Sigmoid colon (tissue), 7 donors: ENCODE data around the gene PDGFD. TPM values are rescaled to one million over a fixed set of nuclear protein-coding genes. Genes with fewer than 3 reads are reported as not detected.

Experiments used
- DNase-seq: peaks from one replicate; pipeline ENCODE4 v3.0.0-alpha.2; 2019
- H3K27ac ChIP-seq, 4 donors: fragments of 200-600 bp; sonication (generic); one replicate each; pipeline ENCODE4 v1.5.1; 2016 to 2019; ENCODE audit warnings: mild to moderate bottlenecking in 1 of 4
- H3K27me3 ChIP-seq, 3 donors: fragments of 200-600 bp; sonication (generic); one replicate each; pipeline ENCODE4 v1.5.1; 2019; ENCODE audit warnings: mild to moderate bottlenecking in 1 of 3
- H3K36me3 ChIP-seq, 4 donors: fragments of 200-600 bp; sonication (generic); one replicate each; pipeline ENCODE4 v1.5.1; 2016 to 2019
- H3K4me1 ChIP-seq, 4 donors: fragments of 200-600 bp; sonication (generic); one replicate each; pipeline ENCODE4 v1.5.1; 2017 to 2019
- H3K4me3 ChIP-seq, 4 donors: fragments of 200-600 bp; sonication (generic); one replicate each; pipeline ENCODE4 v1.5.1; 2017 to 2019; ENCODE audit warnings: mild to moderate bottlenecking in 2 of 4, moderate library complexity in 1 of 4
- H3K9me3 ChIP-seq, 4 donors: fragments of 200-600 bp in 3 of 4; sonication (generic) in 3 of 4; one replicate each; pipeline versions ENCODE4 v1.5.1 to v1.6.1; 2013 to 2019
- CTCF ChIP-seq, 4 experiments: fragments of 450-650 bp in 3 of 4; fragments of 200-600 bp in 1 of 4; IDR thresholded peaks; one replicate each; pipeline ENCODE4 v1.5.1; 2016 to 2019; ENCODE audit warnings: antibody characterized with exemption in 4 of 4, mild to moderate bottlenecking in 3 of 4, moderate library complexity in 2 of 4
- EP300 ChIP-seq, 4 donors: sonication (generic); formaldehyde crosslinking; IDR thresholded peaks; one replicate each; pipeline ENCODE4 v1.6.1; 2017; ENCODE audit warnings: antibody characterized with exemption in 4 of 4
- POLR2A ChIP-seq, 2 donors: fragments of 450-650 bp; IDR thresholded peaks; one replicate each; pipeline ENCODE4 v1.6.1; 2016; ENCODE audit warnings: antibody characterized with exemption in 2 of 2, mild to moderate bottlenecking in 2 of 2, moderate library complexity in 2 of 2
- POLR2AphosphoS5 ChIP-seq, 4 donors: sonication (generic); formaldehyde crosslinking; IDR thresholded peaks; one replicate each; pipeline ENCODE4 v1.6.1; 2017; ENCODE audit warnings: antibody characterized with exemption in 4 of 4
- WGBS, 2 donors: extraction: QIAGEN DNeasy Blood & Tissue Kit; methylation state at CpG; one replicate each; pipeline ENCODE4 v1.1.7; 2013; 5-methylcytosine and 5-hydroxymethylcytosine counted together
- intact Hi-C: fragments of 100-400 bp; cut with DNase I; formaldehyde crosslinking; loops from one replicate; pipeline ENCODE4 v1.15.1; 2023
- polyA plus RNA-seq, 3 donors: library from polyadenylated mRNA; stranded (reverse); fragments of 200-250 nt; gene quantifications; one replicate each; pipeline ENCODE4 v1.2.3, GENCODE V29; 2013
- total RNA-seq, 4 donors: library from RNA; depleted of rRNA; stranded (reverse); fragments of >200 nt; gene quantifications; one replicate each; pipeline ENCODE4 v1.1.0, GENCODE V29; 2016
- donor health status: healthy with polysubstance abuse.
- donor health status: Bipolar disorder and iron deficiency.
- donor health status: healthy.

Gene PDGFD
- total and polyA plus RNA-seq, 7 donors: 0.69 to 11.6 (median 7.9) TPM

- Histone ChIP-seq H3K9me3 (no peaks in the 10 kb centered on the region), H3K27me3 (no peaks in the 10 kb centered on the region), H3K4me1 (peaks cover 0 to 12% (median 8%) of the 10 kb centered on the region in 4 donors), H3K4me3 (no peak overlapping the region), H3K27ac (no peak overlapping the region), H3K36me3 (no peaks in the 10 kb centered on the region)
- DNase-seq: no peak
- intact Hi-C loops: no loop called here
- TF ChIP-seq EP300 (IDR thresholded peaks at IDR 0.05) (no peak), CTCF (IDR thresholded peaks at IDR 0.05) (no peak), POLR2AphosphoS5 (IDR thresholded peaks at IDR 0.05) (no peak), POLR2A (IDR thresholded peaks at IDR 0.05) (no peak)
These were observed 243.0 kb downstream of the PDGFD start for GRCh38 chr11:103920933-103921332.

GRCh38 chr11:103920449-103920848 is 243.5 kb downstream of the PDGFD start:
- intact Hi-C loops: no loop called here
- H3K4me3 ChIP-seq: no peak overlapping the region
- no peaks in the 10 kb centered on the region for H3K27me3 ChIP-seq
- no peaks in the 10 kb centered on the region for H3K36me3 ChIP-seq
- H3K9me3 ChIP-seq: no peaks in the 10 kb centered on the region
- 92 to 98% methylated on average over 1 of the region's 1 CpG for WGBS, 2 donors
- H3K4me1 ChIP-seq: peaks cover 0 to 12% (median 8%) of the 10 kb centered on the region in 4 donors
- no peak for DNase-seq
- H3K27ac ChIP-seq: no peak overlapping the region
- no peak for TF ChIP-seq POLR2A (IDR thresholded peaks at IDR 0.05)
- TF ChIP-seq CTCF (IDR thresholded peaks at IDR 0.05): no peak
- no peak for TF ChIP-seq EP300 (IDR thresholded peaks at IDR 0.05)
- no peak for TF ChIP-seq POLR2AphosphoS5 (IDR thresholded peaks at IDR 0.05)

GRCh38 chr11:103910721-103911120 is 253.2 kb downstream of the PDGFD start:
- intact Hi-C loops: no loop called here
- WGBS, 2 donors: 87% methylated on average over 7 of the region's 7 CpGs
- no peaks in the 10 kb centered on the region for H3K9me3 ChIP-seq
- no peaks in the 10 kb centered on the region for H3K4me1 ChIP-seq
- no peaks in the 10 kb centered on the region for H3K36me3 ChIP-seq
- no peak overlapping the region for H3K4me3 ChIP-seq
- H3K27ac ChIP-seq: no peak overlapping the region
- no peak for TF ChIP-seq POLR2A (IDR thresholded peaks at IDR 0.05)
- no peak for TF ChIP-seq POLR2AphosphoS5 (IDR thresholded peaks at IDR 0.05)
- no peak for TF ChIP-seq EP300 (IDR thresholded peaks at IDR 0.05)
- TF ChIP-seq CTCF (IDR thresholded peaks at IDR 0.05): no peak
- DNase-seq: no peak
- H3K27me3 ChIP-seq: no peaks in the 10 kb centered on the region

GRCh38 chr11:103907548-103908455 is 256.1 kb downstream of the PDGFD start:
- TF ChIP-seq CTCF (IDR thresholded peaks at IDR 0.05) (no peak), POLR2AphosphoS5 (IDR thresholded peaks at IDR 0.05) (no peak), POLR2A (IDR thresholded peaks at IDR 0.05) (no peak), EP300 (IDR thresholded peaks at IDR 0.05) (no peak)
- DNase-seq: no peak
- Histone ChIP-seq H3K36me3 (no peaks in the 10 kb centered on the region), H3K4me1 (no peaks in the 10 kb centered on the region), H3K27me3 (no peaks in the 10 kb centered on the region), H3K9me3 (no peaks in the 10 kb centered on the region), H3K4me3 (no peak overlapping the region), H3K27ac (peak overlapping the region in 1 of 4 donors; percentile 5)
- intact Hi-C loops: no loop called here
- 37 to 80% methylated on average over 3 of the region's 3 CpGs for WGBS, 2 donors
